Cerebellar cortex (tissue), 1 donor: ENCODE data around the gene MKI67.

Experiments
- DNase-seq: peaks from one replicate; pipeline ENCODE4 v3.0.0-alpha.2; 2015; ENCODE audit warnings: low spot score

The MKI67 gene

GRCh38 chr10:128050121-128050516 lies 76.1 kb downstream of the MKI67 start:
- no peak for DNase-seq

- DNase-seq, result no peak
Measured at GRCh38 chr10:128049226-128050120, 76.8 kb downstream of the MKI67 start.

GRCh38 chr10:128048819-128049210 lies 77.4 kb downstream of the MKI67 start:
- DNase-seq, result no peak

- DNase-seq, result no peak
Measured at GRCh38 chr10:128047991-128048818, 78.0 kb downstream of the MKI67 start.

GRCh38 chr10:128047351-128047750 lies 78.9 kb downstream of the MKI67 start:
- no peak for DNase-seq

- DNase-seq, result no peak
Measured at GRCh38 chr10:128046953-128047290, 79.3 kb downstream of the MKI67 start.
